ELR (cell line): ENCODE measurements around the gene ZCCHC24.
A peak's percentile ranks its signal among the peaks of the same experiment; 100 is the strongest.

ENCODE experiments used
- DNase-seq: peaks from one replicate; pipeline ENCODE4 v3.0.0-alpha.2; 2015; ENCODE audit warnings: low read depth

Gene ZCCHC24

DNA sequence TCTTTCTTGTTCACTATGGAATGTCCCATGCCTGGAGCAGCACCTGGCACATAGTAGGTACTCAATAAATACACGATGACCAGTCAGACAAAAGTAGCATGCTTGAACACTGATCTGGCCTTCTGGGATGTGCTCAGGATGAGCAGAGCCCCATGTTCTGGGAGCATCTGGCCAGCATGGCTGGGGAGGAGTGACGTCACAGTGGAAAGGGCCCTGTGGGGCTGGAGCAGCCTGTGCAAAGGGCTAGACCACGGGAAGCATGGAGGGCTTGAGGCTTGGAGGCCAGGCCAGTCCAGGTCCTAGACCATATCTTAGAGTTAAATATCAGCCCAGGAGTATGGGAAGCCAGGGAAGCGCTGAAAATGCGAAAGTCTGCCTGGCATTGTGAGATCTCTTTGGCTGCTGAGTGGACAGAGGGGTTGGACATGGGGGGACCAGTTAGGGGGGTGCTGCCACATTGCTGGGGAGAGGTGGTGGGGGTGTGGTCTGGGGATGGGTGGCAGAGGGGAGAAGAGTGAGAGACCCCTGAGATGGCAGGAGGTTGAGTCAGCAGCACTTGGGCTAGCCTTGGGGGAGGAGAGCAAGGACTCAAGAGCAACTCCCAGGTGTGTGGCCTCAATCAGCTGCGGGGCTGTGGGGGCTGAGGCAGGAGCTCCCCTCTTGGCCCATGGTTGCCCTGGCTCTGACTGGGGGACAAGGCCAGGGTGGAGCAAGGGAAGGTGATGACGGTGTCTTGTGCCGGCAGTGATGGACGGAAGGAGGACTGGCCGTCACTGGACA is 34.9 kb downstream of the ZCCHC24 start:
- peak; percentile 59 for DNase-seq

- no peak for DNase-seq
Observed at GRCh38 chr10:79409726-79410085, 35.7 kb downstream of the ZCCHC24 start.

DNA sequence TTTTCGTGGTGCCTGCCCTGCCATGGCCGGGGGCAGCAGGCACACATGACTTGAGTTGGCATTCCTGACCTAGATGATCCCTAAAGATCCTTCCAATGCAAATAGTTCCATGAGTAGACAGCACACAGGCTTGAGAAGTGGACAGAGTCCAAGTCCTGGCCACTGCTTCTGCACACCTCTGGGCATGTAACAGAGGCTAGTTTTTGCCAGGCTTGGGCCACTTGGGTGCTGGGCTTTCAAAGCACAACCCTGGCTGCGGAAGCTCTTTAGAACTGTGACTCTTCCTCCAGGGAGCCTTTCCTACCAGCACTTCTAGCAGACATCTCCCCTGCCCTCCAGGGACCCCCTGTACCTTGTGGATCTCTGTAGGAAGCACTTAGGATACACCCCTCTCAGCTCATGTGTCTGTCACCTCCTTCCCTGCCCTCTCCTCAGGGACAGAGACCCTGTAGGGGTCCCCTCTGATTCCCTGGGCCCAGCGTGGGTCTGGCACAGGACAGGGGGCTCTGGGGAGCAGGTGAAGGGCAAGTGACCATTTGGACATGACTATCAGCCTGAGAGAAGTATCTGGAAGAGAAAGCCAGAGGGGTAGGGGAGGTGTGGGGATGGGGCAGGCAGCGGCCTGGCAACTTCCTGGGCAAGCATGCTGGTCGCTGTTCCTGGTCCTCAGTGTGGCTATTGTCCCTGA is 36.2 kb downstream of the ZCCHC24 start:
- DNase-seq, result no peak

DNA sequence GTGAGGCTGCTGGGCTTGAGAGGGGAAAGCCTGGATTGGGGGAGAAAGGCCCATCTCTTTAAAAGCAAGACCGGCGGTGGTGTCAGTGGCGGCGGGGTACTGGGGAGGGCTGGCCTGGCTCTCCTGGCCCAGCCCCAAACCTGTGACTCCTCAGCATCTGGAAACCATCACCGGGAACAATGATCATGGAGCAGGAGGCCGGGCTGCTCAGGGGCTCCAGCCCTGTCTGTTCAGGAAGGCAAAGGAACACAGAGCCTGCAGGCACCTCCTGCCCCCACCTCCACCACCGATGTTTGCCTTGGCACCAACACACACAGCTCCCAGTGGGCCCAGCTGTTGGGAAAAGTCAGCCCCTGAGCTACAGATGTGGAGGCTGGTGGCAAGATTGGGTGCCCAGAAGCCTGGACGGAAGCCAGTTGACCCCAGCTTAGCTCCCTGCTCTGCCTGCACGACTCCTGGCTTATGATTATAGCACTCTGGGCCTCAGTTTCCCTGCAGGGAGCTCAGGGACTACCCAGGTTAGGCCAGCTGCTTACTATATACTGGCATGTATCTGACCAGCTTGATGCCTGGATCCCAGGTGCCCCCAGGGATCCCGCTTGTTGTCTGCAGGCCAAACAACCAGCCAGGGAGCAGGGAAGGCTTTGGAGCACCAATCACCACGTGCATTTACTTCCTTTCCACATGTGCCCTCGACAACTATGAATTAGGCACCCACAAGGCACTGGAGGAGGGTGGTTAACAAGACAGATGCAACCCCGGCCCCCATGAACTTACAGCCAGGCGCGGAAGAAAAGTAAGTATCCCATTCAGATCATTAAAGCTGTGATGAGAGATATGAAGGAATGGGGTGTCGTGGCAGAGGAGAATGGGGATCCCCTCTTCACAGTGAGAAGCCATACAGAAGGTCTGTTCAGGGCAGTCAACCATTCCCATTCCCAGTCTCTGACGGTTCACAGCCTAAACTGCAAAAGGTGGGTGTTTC is 37.3 kb downstream of the ZCCHC24 start:
- no peak for DNase-seq

- DNase-seq, result no peak
Observed at GRCh38 chr10:79407423-79407796, 38.0 kb downstream of the ZCCHC24 start.

- DNase-seq, result no peak
Observed at GRCh38 chr10:79406683-79407422, 38.6 kb downstream of the ZCCHC24 start.

- no peak for DNase-seq
Observed at GRCh38 chr10:79405995-79406515, 39.4 kb downstream of the ZCCHC24 start.

DNA sequence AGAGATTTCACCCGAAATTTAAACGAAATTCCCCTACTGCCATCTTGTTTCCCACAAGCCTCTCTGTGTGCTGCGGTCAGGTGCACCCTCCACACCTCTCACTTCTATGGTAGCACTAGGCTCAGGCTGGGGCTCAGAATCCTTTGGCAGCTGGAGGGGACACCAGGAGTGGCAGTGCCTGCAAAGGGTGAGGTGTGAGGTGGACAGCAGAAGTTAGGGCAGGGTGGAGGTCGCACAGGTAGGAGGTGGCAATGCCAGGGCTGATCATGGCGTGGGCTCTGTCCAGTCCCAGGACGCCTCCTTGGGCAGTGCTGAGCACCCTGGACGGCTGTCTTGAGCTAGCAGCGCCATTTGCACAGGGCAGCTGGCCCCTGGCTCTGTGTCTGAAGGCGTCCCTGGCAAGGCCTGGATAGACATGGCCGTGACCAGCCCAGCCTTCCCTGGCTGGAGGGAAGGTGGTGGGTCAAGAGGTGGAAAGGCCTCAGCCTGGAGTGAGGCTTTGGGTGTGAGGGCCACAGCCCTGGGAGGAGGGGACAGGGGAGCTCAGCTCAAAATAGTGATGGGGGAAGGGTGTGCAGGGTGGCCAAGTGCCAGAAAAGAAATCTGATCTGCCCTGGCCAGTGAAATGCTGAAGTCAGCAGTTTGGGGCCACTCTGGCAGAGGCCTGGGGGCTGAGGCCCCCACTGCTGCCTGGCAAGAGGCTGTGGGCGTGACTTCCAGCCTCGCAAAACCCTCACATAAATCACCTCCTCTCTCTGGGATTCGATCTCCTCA is 40.0 kb downstream of the ZCCHC24 start:
- DNase-seq, result no peak

GRCh38 chr10:79404690-79405131 is 40.7 kb downstream of the ZCCHC24 start:
- no peak for DNase-seq

GRCh38 chr10:79404231-79404609 is 41.2 kb downstream of the ZCCHC24 start:
- DNase-seq, result peak; percentile 35

DNA sequence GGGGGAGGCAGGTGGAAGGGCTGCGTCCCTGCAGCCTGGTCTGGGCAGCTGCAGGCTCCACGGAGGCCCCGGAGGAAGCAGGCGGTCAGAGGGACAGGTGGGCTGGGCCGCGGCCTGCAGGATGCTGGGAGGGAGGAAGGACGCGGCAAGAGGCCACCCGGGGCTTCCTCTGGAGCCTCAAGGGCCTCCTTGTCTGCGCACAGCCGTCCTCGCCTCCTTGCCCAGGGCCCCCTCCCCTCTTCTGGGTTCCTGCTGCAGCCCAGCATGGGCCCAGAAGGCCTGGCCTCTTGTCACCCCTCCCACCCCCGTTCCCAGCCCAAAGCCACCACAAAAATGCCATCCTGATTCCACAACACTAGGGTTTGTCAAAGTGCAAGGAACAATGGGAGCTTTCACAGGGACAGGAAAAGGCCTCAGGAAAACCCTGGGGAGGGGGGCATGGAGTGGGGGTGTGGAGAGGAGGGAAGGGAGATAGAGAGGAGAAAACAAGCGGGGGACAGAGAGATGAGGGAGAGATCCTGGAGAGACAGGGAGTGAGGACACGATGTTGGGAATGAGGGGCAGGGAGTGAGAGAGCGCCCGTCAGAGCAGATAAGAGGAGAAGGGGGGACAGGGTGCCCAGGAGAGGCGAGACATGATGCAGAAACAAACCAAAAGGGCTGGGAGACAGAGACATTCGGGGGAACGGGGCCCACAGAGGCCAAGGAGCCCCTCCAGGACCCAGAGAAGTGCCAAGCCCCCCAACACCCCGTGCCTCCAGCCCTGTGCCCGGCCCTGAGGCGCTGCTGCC is 41.8 kb downstream of the ZCCHC24 start:
- no peak for DNase-seq

- DNase-seq, result no peak
Observed at GRCh38 chr10:79402951-79403350, 42.5 kb downstream of the ZCCHC24 start.

DNA sequence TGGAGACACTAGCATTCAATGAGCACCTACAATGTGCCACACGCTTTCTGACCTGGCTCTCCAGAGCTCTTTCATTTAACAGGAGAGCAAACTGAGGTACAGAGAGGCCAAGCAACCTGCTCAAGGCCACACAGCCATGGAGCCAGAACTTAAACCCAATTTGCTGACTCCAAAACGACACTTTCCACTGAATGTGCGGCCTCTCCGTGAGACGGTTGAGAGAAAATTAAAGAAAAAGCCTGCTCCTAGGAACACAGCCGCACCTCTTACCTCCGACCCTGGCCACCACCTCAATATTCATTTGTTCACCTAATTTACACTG is 42.8 kb downstream of the ZCCHC24 start:
- no peak for DNase-seq

GRCh38 chr10:79401015-79401921 is 44.2 kb downstream of the ZCCHC24 start:
- no peak for DNase-seq

DNA sequence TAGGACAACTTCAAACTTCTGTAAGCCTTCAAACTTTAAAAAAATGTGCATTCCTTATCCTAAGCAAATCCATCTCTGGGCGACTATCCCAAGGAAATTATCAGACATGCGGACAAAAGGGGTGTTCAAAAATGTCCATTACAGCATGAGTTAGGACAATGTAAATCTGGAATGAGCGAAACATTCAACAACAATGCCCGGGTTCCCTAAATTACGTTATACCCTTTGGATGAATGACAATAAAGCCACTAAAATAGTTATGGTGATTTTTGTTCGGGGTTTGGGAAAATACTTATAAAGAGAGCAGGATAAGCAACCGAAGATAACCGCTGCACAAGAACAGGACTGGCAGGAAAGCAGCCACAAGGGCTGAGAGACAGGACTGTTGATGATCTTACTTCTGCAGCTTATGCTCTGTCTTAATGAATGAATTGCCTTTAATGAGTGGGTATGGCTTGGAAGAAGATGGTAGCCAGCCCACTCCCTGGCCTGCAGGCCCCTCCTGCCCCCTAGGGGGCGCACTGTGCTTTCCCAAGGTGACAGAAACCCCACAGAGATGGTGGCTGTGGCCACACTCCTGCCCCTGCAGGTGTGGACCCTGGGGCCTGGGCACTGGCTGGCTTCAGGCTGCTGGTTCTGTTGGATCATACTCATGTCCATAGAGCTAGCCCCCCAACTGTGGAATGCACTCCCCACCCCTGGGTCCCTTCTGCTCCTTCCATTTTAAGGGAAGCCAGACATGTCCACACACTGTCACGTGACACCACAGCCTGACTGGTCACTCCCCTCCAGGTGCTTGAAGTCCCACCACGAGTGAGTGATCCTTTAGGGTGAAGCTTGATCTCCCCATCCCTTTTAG is 45.0 kb downstream of the ZCCHC24 start:
- DNase-seq, result peak; percentile 50

GRCh38 chr10:79399223-79399831 is 46.1 kb downstream of the ZCCHC24 start:
- peak; percentile 92 for DNase-seq

DNA sequence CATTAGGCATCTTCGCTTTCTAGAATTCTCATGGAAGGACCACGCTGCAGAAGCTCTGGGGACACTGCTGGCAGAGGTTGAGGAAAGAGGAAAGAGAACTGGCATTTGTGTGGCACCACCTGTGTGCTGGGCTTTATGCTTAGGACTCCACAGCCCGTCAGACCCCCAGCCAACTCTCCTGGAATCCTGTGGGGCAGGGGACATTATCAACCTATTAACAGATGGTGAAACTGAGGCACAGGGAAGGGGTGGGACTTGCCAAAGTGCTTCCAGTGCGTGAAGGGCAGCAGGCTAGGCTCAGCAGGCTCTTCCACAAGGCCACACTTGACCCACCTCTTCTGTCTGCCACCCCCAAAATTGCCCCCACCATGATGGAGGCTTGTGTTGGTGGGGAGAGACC is 46.8 kb downstream of the ZCCHC24 start:
- DNase-seq, result no peak
